ENCODE measurements around the gene USP31.
"Not testable (repeated sequence)": the region's sequence is repeated elsewhere in the genome, so short reads cannot be mapped to it uniquely, and the experiment has no call there.

USP31 gene

GRCh38 chr16:23145186-23145585, 4.1 kb downstream of the USP31 start:
- H3K4me2 ChIP-seq (ENCODE audit: insufficient read depth, low read length), result peak overlapping the region; percentile 14; the same call in 1 of the 2 replicates
- no peaks in the 10 kb centered on the region for H3K36me3 ChIP-seq (ENCODE audit: insufficient read depth, low read length)
- no peak overlapping the region for H3K9ac ChIP-seq (ENCODE audit: low read depth, low read length)
- H3K27ac ChIP-seq (ENCODE audit: low read length), result no peak overlapping the region
- H3K27me3 ChIP-seq (ENCODE audit: insufficient read depth, low read length, poor library complexity), result no peaks in the 10 kb centered on the region
- peaks cover 74% of the 10 kb centered on the region for H3K79me2 ChIP-seq (ENCODE audit: insufficient read depth, low read length)
- H3K4me3 ChIP-seq (ENCODE audit: low read depth in 1 of 2, low read length in 2 of 2), result no peak overlapping the region
- TF ChIP-seq CTCF (IDR thresholded peaks at IDR 0.05; ENCODE audit: borderline replicate concordance, extremely low read depth, low read length, poor library complexity, severe bottlenecking) (no peak), EZH2 (IDR thresholded peaks at IDR 0.05; ENCODE audit: borderline replicate concordance, low read depth, low read length, severe bottlenecking) (no peak)
- peaks cover 45% of the 10 kb centered on the region for H4K20me1 ChIP-seq (ENCODE audit: insufficient read depth, low read length)
- peaks cover 39% of the 10 kb centered on the region for H3K4me1 ChIP-seq (ENCODE audit: insufficient read depth, low read length)
- ATAC-seq (ENCODE audit: insufficient read depth, low read depth) (no peak), DNase-seq (no peak)
- no peaks in the 10 kb centered on the region for H3K9me3 ChIP-seq (ENCODE audit: insufficient read depth, low read length, severe bottlenecking)
- H2AFZ ChIP-seq (ENCODE audit: low read depth, low read length), result no peak overlapping the region

- H3K27me3 ChIP-seq (ENCODE audit: insufficient read depth, low read length, poor library complexity); ATAC-seq (ENCODE audit: insufficient read depth, low read depth); H3K4me2 ChIP-seq (ENCODE audit: insufficient read depth, low read length); H3K9ac ChIP-seq (ENCODE audit: low read depth, low read length); H3K4me3 ChIP-seq (ENCODE audit: low read depth in 1 of 2, low read length in 2 of 2); DNase-seq; H3K9me3 ChIP-seq (ENCODE audit: insufficient read depth, low read length, severe bottlenecking); H3K27ac ChIP-seq (ENCODE audit: low read length); H3K36me3 ChIP-seq (ENCODE audit: insufficient read depth, low read length); H2AFZ ChIP-seq (ENCODE audit: low read depth, low read length): not testable (repeated sequence)
- peaks cover 45% of the 10 kb centered on the region for H4K20me1 ChIP-seq (ENCODE audit: insufficient read depth, low read length)
- peaks cover 31% of the 10 kb centered on the region for H3K4me1 ChIP-seq (ENCODE audit: insufficient read depth, low read length)
- peaks cover 79% of the 10 kb centered on the region for H3K79me2 ChIP-seq (ENCODE audit: insufficient read depth, low read length)
These were observed 4.9 kb downstream of the USP31 start for GRCh38 chr16:23144393-23144792.

- Histone ChIP-seq H3K9ac (ENCODE audit: low read depth, low read length) (no peak overlapping the region), H3K4me2 (ENCODE audit: insufficient read depth, low read length) (no peak overlapping the region), H3K4me3 (ENCODE audit: low read depth in 1 of 2, low read length in 2 of 2) (no peak overlapping the region), H3K79me2 (ENCODE audit: insufficient read depth, low read length) (peaks cover 81% of the 10 kb centered on the region), H3K27me3 (ENCODE audit: insufficient read depth, low read length, poor library complexity) (no peaks in the 10 kb centered on the region), H3K36me3 (ENCODE audit: insufficient read depth, low read length) (no peaks in the 10 kb centered on the region), H3K27ac (ENCODE audit: low read length) (no peak overlapping the region), H4K20me1 (ENCODE audit: insufficient read depth, low read length) (peaks cover 48% of the 10 kb centered on the region), H3K9me3 (ENCODE audit: insufficient read depth, low read length, severe bottlenecking) (no peaks in the 10 kb centered on the region), H3K4me1 (ENCODE audit: insufficient read depth, low read length) (peaks cover 28% of the 10 kb centered on the region), H2AFZ (ENCODE audit: low read depth, low read length) (no peak overlapping the region)
- TF ChIP-seq EZH2 (IDR thresholded peaks at IDR 0.05; ENCODE audit: borderline replicate concordance, low read depth, low read length, severe bottlenecking) (no peak), CTCF (IDR thresholded peaks at IDR 0.05; ENCODE audit: borderline replicate concordance, extremely low read depth, low read length, poor library complexity, severe bottlenecking) (no peak)
- ATAC-seq (ENCODE audit: insufficient read depth, low read depth) (no peak), DNase-seq (no peak)
These were observed 5.9 kb downstream of the USP31 start for GRCh38 chr16:23143391-23143790.

GRCh38 chr16:23141959-23142740, 7.1 kb downstream of the USP31 start:
- Histone ChIP-seq H3K79me2 (ENCODE audit: insufficient read depth, low read length) (peaks cover 73% of the 10 kb centered on the region), H3K9me3 (ENCODE audit: insufficient read depth, low read length, severe bottlenecking) (no peaks in the 10 kb centered on the region), H3K4me1 (ENCODE audit: insufficient read depth, low read length) (peaks cover 16% of the 10 kb centered on the region), H4K20me1 (ENCODE audit: insufficient read depth, low read length) (peaks cover 47% of the 10 kb centered on the region), H3K36me3 (ENCODE audit: insufficient read depth, low read length) (no peaks in the 10 kb centered on the region), H3K4me3 (ENCODE audit: low read depth in 1 of 2, low read length in 2 of 2) (no peak overlapping the region), H3K27me3 (ENCODE audit: insufficient read depth, low read length, poor library complexity) (no peaks in the 10 kb centered on the region), H2AFZ (ENCODE audit: low read depth, low read length) (no peak overlapping the region), H3K27ac (ENCODE audit: low read length) (no peak overlapping the region), H3K4me2 (ENCODE audit: insufficient read depth, low read length) (no peak overlapping the region), H3K9ac (ENCODE audit: low read depth, low read length) (no peak overlapping the region)
- DNase-seq (no peak), ATAC-seq (ENCODE audit: insufficient read depth, low read depth) (no peak)
- TF ChIP-seq CTCF (IDR thresholded peaks at IDR 0.05; ENCODE audit: borderline replicate concordance, extremely low read depth, low read length, poor library complexity, severe bottlenecking) (no peak), EZH2 (IDR thresholded peaks at IDR 0.05; ENCODE audit: borderline replicate concordance, low read depth, low read length, severe bottlenecking) (no peak)
